ENCODE data around the gene AHCTF1.

DNA sequence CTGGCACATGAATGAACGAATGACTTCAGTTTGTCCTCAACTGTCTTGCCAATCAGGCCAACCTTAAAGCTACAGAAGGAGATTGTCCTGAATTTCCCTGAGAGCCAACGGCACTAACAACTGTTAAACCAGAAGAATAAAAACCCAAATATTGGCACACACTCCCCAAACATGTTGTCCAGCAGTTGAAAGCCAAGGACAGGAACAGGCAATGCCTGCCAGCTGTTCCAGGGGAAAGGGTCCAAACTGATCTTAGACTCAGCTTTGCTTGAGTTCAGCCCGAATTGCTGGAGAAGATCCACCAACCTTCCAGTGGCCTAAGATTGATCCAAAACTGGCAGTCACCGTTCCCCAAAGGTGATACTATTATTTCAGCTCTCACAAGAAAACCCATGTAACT is 22.4 kb upstream of the AHCTF1 start:
- no peak for TF ChIP-seq EZH2phosphoT487 (IDR thresholded peaks at IDR 0.05; ENCODE audit: insufficient read depth, low read depth)
- no peak for TF ChIP-seq EZH2 (IDR thresholded peaks at IDR 0.05; ENCODE audit: insufficient read depth, poor library complexity, severe bottlenecking)

Data from GM23248 (cell line).